Measurements from ENCODE around the gene SPG7. TPM values are rescaled to one million over a fixed set of nuclear protein-coding genes. Genes with fewer than 3 reads are reported as not detected.

SPG7 gene
- total and polyA plus RNA-seq, 2 of the 4 experiments (the other 2 are of a cell fraction): 94.6 to 96.8 TPM

- CTCF ChIA-PET: no interaction called here
- no peak for TF ChIP-seq ELK1 (IDR thresholded peaks at IDR 0.05; ENCODE audit: borderline replicate concordance, low read depth, low read length)
- no peak for TF ChIP-seq RCOR1 (IDR thresholded peaks at IDR 0.05; ENCODE audit: insufficient replicate concordance, low read length)
- no peak; the same call in 1 of the 2 replicates for TF ChIP-seq CHD1 (IDR thresholded peaks at IDR 0.05; ENCODE audit: low read depth, low read length)
- peak; percentile 69; the same call in 1 of the 2 replicates for TF ChIP-seq MAZ (IDR thresholded peaks at IDR 0.05; ENCODE audit: borderline replicate concordance, low read depth, low read length)
- no peak for TF ChIP-seq MAFK (IDR thresholded peaks at IDR 0.05; ENCODE audit: low read depth, low read length)
- peak; percentile 95 for TF ChIP-seq POLR2A (IDR thresholded peaks at IDR 0.05; ENCODE audit: low read depth, low read length)
- TF ChIP-seq RAD21 (IDR thresholded peaks at IDR 0.05; ENCODE audit: low read length): no peak
- no peak for TF ChIP-seq NFE2L2 (IDR thresholded peaks at IDR 0.05; ENCODE audit: low read depth, low read length)
- TF ChIP-seq, protein P1, sequence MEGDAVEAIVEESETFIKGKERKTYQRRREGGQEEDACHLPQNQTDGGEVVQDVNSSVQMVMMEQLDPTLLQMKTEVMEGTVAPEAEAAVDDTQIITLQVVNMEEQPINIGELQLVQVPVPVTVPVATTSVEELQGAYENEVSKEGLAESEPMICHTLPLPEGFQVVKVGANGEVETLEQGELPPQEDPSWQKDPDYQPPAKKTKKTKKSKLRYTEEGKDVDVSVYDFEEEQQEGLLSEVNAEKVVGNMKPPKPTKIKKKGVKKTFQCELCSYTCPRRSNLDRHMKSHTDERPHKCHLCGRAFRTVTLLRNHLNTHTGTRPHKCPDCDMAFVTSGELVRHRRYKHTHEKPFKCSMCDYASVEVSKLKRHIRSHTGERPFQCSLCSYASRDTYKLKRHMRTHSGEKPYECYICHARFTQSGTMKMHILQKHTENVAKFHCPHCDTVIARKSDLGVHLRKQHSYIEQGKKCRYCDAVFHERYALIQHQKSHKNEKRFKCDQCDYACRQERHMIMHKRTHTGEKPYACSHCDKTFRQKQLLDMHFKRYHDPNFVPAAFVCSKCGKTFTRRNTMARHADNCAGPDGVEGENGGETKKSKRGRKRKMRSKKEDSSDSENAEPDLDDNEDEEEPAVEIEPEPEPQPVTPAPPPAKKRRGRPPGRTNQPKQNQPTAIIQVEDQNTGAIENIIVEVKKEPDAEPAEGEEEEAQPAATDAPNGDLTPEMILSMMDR (conservative IDR thresholded peaks at IDR 0.05; ENCODE audit: low read depth, low read length): no peak
- TF ChIP-seq, protein P2, sequence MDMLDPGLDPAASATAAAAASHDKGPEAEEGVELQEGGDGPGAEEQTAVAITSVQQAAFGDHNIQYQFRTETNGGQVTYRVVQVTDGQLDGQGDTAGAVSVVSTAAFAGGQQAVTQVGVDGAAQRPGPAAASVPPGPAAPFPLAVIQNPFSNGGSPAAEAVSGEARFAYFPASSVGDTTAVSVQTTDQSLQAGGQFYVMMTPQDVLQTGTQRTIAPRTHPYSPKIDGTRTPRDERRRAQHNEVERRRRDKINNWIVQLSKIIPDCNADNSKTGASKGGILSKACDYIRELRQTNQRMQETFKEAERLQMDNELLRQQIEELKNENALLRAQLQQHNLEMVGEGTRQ (IDR thresholded peaks at IDR 0.05; ENCODE audit: low read depth, low read length): no peak; the same call in 1 of the 2 replicates
- TF ChIP-seq BHLHE40 (IDR thresholded peaks at IDR 0.05; ENCODE audit: low read depth, low read length): peak; percentile 45; the same call in 1 of the 2 replicates
- TF ChIP-seq FOS (IDR thresholded peaks at IDR 0.05; ENCODE audit: low read depth, low read length): peak; percentile 45; the same call in 1 of the 2 replicates
- TF ChIP-seq CEBPB (IDR thresholded peaks at IDR 0.05; ENCODE audit: low read depth, low read length): no peak
Observed at GRCh38 chr16:89490439-89491237, 17.6 kb upstream of the SPG7 start, which contains the start of gene ANKRD11. Gene ANKRD11 (minus strand): TSS chr16:89490561. CDS start chr16:89317019, 173,542 bp downstream.

More at GRCh38 chr16:89490439-89491237, 17.6 kb upstream of the SPG7 start, which contains the start of gene ANKRD11:
- Histone ChIP-seq H4K20me1 (ENCODE audit: insufficient read depth, low read length) (peaks cover 48% of the 10 kb centered on the region), H3K9me1 (ENCODE audit: insufficient read depth, low read length) (peaks cover 17% of the 10 kb centered on the region), H3K9ac (ENCODE audit: low read depth, low read length) (peak within 1 kb of the TSS; percentile 67), H3K36me3 (ENCODE audit: control insufficient read depth, insufficient read depth, low read length) (peaks cover 3% of the 10 kb centered on the region; the same call in 1 of the 2 replicates), H2AK9ac (replicated peaks; ENCODE audit: low read depth, low read length, poor library complexity) (peak within 1 kb of the TSS; percentile 96), H4K5ac (ENCODE audit: low read depth, low read length) (peak within 1 kb of the TSS; percentile 41; the same call in 1 of the 2 replicates), H2BK20ac (ENCODE audit: low read depth, low read length) (no peak within 1 kb of the TSS), H2AK5ac (ENCODE audit: low read depth, low read length) (0 out of 2 replicates have a peak within 1 kb of the TSS, but pooled peaks have one; percentile 53), H3K4ac (ENCODE audit: low read depth, low read length) (peak within 1 kb of the TSS; percentile 72; the same call in 1 of the 2 replicates), H4K8ac (ENCODE audit: low read depth in 2 of 2, low read length in 2 of 2) (peak within 1 kb of the TSS; percentile 1 to 69; a peak in 2 of 4 replicates), H3K4me2 (ENCODE audit: low read depth, low read length) (peak within 1 kb of the TSS; percentile 87), H3K9me3 (ENCODE audit: control insufficient read depth, insufficient read depth, low read length) (no peaks in the 10 kb centered on the region), H3K4me1 (ENCODE audit: control insufficient read depth, insufficient read depth, low read length) (peaks cover 13% of the 10 kb centered on the region), H3K27me3 (ENCODE audit: control insufficient read depth, insufficient read depth, low read length) (no peaks in the 10 kb centered on the region), H2BK5ac (ENCODE audit: low read depth, low read length, poor library complexity, severe bottlenecking) (peak within 1 kb of the TSS; percentile 80), H4K91ac (ENCODE audit: insufficient read depth, low read depth, low read length) (peak within 1 kb of the TSS; percentile 38), H2BK15ac (ENCODE audit: low read depth, low read length) (no peak within 1 kb of the TSS), H3K79me1 (ENCODE audit: low read depth in 1 of 2, low read length in 2 of 2) (peaks cover 20 to 55% of the 10 kb centered on the region in 2 experiments), H2BK120ac (ENCODE audit: low read depth, low read length) (no peak within 1 kb of the TSS), H3K4me3 (ENCODE audit: insufficient read depth, low read depth, low read length) (peak within 1 kb of the TSS; percentile 66), H3K18ac (ENCODE audit: low read depth, low read length) (peak within 1 kb of the TSS; percentile 16; the same call in 1 of the 2 replicates), H3K56ac (ENCODE audit: extremely low read depth, insufficient read depth, low read length) (peak within 1 kb of the TSS; percentile 75; the same call in 1 of the 2 replicates), H3K27ac (ENCODE audit: insufficient read depth, low read length) (peak within 1 kb of the TSS; percentile 88), H3K14ac (replicated peaks; ENCODE audit: low read depth, low read length) (peak within 1 kb of the TSS; percentile 11), H3K23ac (ENCODE audit: low read depth, low read length) (peak within 1 kb of the TSS; percentile 89), H2AFZ (replicated peaks; ENCODE audit: low read length, poor library complexity) (peak within 1 kb of the TSS; percentile 98)
- dilution Hi-C loops (cut with HindIII; ENCODE audit: low sequenced_read_pairs, unreplicated experiment) (no loop called here), intact Hi-C loops (cut with micrococcal nuclease) (loop anchor here (1.0 to 2.0 kb wide), 2 partner anchors 18 to 158 kb away; partner anchors contain the start of gene SPG7), in situ Hi-C loops (cut with MboI; ENCODE audit: low sequenced_read_pairs) (no loop called here)
- DNase-seq (peak; percentile 100), ATAC-seq (ENCODE audit: low read depth) (peak; percentile 95)
- WGBS, 2 experiments (ENCODE audit: extremely low coverage in 2 of 2, insufficient read length in 1 of 2): 0% methylated on average over 37 of the region's 96 CpGs; no CpG with 5 or more reads in 1 of the 2 experiments
- POLR2A ChIA-PET (ENCODE audit: unreplicated experiment): no interaction called here
- no TSS peak for BruUV-seq (replicated peaks)

Measured in IMR-90 (cell line).